Measurements from ENCODE around the gene FGD5.

The FGD5 gene

DNA sequence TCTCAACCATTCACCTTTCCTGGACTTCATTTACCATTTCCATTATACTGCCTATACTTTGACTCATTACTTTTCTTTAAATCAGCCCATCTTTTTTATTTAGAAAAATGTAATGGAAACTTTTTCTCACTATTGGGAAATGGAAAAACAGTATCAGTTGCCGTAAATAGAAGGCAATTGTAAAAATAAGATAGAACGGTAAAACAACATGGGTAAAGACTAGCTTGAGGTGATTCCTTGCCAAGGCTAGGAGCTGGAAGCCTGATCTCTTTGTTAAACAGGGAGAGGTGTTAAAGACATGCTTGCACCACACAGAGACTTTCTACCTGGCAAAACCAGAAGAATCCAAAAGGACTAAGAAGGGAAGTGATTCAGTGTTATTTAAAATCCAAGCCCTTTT is 5.9 kb downstream of the FGD5 start:
- DNase-seq (ENCODE audit: low spot score), result no peak

DNA sequence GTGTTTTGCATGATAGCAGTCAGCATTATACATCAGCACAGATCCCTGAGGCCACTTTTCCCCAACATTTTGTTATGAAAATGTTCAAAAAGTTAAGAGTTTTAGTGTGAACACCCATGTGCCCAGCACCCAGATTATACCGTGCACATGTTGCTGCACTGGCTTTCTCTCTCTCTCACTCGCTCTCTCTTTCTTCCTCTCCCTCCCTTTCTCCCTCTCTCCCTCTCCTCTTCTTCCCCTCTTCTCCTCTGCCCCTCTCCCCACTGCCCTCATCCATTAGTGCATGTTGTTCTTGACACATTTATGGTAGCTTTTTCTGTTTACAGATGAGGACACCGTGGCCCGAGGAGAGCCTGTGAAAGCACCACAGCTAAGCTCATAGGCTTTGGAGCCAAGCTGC is 7.3 kb downstream of the FGD5 start:
- no peak for DNase-seq (ENCODE audit: low spot score)

DNA sequence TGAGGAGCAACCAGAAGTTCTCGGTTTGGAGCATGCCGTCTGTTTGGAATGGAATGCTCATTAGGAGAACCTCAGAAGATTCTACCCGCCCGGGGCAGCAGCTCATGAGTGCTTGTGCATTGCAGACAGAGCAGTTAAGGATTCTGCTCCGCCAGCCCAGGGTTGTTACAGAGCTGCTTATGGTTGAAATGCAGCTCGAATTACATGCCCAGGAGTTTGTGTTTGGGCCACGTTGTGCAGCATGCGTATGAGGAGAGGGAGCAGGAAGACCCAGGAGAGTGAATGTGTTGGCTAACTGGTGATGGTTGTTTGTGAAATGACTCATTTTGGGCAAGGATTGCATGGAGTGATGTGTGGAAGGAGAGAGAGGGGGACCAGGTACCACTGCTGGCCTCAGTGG is 9.0 kb downstream of the FGD5 start:
- DNase-seq (ENCODE audit: low spot score), result no peak

DNA sequence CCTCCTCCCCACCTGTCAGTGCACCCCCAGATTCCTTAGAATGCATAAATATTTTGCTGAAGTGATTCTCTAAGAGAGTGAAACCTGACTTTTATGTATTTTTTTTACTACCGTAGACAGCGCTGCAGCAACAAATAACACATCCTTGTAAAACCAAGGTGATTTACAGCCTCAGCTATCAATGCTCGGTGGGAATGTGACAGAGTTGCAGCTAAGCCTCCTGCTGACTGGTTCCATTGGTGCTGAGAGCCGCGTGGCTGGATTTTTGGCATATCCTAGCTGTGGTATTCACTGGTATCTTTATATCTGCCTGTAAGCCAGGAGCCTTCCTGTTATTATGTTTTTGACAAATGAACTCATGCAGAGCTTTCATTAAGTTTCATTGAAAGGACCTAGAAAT is 11.0 kb downstream of the FGD5 start:
- no peak for DNase-seq (ENCODE audit: low spot score)

DNA sequence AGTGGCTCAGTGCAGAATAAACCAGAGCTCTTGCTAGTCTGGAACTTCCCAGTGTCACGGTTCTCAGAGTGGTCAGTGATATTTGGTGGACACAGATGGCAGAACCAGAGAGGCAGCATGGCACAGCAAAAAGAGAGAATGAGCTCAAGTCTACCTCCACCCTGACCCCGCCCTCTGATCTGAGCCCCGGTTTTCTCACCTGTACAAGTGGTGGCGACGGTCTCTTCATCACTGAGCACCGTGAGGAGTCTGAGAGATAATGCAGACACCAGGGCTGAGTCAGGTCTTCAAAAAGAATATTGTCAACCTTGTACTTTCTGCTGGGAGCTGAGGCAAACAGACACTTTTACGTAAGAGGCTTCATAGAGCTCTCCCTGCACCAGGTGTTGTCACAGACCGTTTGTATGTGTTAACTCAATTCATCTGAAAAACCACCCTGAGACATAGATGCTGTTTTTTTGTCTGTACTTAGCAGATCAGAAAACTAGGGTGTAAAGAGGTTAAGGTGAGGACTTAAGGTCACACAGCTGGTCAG is 13.2 kb downstream of the FGD5 start:
- DNase-seq (ENCODE audit: low spot score), result no peak

DNA sequence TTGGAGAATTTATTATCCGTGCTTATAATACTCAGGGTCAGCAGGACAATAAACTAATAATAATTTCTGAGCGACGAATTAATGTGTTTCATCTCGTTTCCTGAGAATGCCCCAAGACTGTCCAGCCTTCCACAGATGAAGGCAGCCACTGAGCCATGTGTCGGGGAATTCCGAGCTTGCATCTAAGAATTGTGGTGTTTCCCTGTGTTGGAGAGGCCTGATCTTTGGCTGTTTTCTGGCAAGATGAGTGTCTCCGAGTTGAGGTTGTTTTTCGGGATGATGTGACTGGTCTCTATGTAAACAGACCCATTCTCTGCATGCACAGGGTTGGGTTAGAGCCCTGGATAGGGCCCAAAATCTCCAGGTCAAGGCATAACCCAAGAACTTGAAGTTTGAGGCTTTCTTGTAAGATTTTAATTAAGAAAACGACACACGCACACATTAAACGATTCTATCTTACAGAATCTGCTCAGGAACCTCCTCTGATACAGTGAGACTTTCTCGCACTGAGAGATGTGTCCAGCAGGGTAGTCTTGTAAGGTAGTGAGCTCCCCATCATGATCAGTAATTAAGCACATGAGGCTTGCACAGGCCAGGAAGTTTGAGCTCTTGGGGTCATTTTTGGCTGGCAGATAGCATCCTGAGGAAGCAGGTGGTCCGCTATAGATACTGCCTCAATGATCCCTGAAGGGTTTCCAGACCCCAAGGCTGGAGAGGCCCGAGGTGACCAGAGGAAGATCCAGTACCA is 14.4 kb downstream of the FGD5 start:
- DNase-seq (ENCODE audit: low spot score), result no peak

DNA sequence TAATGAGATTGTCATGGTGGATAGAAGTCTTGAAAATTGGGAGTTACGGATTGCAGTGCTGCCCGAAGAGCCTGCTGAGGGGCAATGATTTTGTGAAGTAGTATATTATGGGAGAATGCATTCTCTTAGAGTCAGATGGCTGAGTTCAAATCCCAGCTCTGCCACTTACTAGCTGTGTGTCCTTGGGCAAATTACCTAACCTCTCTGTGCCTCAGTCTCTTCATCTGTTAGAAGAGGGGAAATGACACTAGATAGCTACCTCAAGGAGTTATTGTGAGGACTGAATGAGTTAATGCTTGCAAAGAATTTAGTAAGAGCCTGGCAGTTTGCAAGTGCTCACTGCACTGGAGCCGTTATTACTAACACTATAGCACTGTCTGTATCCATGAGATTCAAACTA is 15.4 kb downstream of the FGD5 start:
- no peak for DNase-seq (ENCODE audit: low spot score)

DNA sequence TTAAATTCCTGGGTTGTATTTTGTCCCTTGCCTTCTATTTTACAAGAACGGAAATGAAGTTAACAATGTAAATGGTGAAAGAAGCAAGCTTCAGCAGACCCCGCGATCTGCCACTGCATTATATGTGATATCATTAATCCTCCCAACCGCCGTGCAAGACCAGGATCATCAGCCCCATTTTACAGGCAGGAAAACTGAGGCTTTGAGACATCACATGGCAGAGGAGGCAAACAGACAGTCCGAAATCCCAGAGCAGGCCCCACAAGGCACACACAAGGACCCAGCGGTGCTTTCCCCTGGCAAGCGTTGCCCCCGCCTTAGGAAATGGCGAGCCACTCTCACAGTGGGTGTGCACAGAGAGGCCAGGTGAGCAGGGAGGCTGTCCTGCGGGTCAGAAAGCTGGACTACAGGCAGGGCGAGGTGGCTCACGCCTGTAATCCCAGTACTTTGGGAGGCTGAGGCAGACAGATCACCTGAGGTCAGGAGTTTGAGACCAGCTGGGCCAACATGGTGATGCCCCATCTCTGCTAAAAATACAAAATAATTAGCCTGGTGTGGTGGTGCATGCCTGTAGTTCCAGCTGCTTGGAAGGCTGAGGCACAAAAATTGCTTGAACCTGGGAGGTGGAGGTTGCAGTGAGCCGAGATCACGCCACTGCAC is 16.2 kb downstream of the FGD5 start:
- DNase-seq (ENCODE audit: low spot score), result no peak

DNA sequence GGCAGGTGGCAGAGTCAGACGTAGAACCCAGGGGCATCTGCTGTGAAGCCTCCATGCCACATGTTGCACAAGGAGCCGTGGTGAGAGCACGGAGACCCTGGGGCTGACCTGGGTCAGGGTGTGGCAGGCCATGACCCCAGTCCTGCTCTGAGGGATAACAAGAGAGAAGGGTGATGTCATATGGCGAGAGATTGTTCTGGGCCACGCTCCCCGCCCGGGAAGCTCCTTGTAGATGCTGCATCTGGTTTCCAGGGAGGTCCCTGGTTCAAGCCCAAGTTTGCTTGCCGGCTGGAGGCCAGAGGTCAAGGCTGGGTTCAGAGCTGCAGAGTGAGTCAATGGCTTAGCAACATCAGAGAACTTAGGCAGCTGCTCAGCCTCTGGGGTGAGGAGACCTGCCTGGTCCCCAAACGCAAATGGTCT is 17.3 kb downstream of the FGD5 start:
- no peak for DNase-seq (ENCODE audit: low spot score)

DNA sequence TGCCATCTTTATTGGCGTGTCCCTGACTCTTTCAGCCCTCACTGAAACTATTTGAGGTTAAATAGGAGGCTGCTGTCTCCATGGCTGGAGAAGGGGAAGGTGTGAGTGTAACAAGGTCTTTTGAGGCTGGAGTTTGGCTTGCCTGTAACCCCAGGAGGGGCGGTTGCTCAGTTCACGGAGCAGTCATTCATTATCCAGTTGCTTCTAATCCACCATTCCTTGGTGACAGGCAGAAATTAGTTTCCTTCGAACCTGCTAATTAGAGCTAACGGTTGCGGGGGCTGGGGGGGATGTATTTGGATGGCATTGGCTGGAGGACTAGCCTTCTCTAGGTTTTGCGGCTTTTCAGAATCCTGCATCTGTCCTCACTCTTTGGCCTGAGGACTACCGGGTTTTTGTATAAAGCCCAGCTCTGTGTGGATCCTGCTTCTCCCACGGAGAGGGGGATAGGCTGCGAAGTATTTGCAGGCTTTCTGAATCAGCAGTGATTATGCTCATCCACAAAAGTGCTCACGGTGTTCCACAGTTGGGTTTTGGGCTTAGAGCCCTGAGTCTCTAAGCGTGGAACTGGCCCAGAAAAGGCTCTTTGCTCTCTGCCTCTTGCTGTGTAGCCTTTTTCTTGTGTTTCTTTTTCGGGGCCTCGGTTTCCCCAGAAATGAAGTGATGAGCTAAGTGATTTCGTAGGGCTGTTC is 18.6 kb downstream of the FGD5 start:
- no peak for DNase-seq (ENCODE audit: low spot score)

DNA sequence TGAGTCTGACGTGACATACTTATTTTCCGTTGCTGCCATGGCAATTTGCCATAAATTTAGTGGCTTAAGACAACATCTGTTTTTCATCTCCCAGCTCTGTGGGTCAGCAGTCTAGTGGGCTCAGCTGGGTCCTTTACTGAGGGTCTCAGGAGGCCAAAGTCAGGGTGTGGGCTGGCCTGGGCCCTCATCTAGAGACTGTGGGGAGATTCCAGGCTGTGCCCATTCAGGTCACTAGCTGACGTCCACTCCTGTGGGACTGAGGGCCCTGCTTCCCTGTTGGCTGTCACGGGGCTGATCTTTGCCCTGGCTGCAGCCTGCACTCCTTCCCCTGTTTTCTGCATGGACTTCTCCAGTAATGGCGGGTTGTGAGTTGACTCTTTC is 19.1 kb downstream of the FGD5 start:
- DNase-seq (ENCODE audit: low spot score), result no peak

DNA sequence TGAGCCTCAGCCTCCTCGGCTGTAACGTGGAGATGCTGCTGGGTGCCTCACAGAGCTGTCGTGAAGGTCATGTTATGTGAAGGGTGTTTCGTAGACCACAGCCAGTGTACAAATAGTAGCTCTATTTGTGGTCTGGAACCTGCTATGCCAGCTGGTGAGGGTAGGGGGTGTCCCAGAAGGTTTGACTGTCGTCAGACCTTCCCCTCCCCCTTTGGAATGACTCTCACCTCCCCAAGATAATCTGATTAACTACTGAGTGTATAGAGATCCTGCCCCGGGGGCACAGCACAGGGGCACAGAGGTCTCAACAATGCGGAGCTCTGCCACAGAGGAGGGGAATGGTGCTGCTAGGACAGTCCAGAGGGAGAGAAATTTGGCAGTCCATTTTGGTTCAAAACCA is 20.5 kb downstream of the FGD5 start:
- DNase-seq (ENCODE audit: low spot score), result no peak

DNA sequence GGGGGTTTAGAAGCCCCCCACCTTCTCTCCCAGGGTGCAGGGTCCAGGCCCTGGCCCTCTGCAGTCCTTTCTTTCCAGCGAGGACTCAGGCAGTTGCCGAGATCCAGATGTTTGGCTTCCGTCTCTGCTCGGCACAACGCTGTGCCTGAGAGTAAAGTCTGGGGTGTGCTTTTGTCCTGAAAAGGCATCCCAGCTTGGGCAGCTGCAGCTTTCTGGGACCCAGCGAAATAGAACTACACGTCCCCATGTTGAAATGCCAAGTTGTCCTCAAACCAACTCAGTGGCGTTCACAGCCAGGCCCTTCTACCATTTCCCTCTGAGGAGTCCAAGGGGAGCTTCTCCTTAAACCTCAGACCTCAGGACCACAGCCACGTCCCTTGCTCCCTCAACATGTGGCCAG is 23.1 kb downstream of the FGD5 start:
- no peak for DNase-seq (ENCODE audit: low spot score)

DNA sequence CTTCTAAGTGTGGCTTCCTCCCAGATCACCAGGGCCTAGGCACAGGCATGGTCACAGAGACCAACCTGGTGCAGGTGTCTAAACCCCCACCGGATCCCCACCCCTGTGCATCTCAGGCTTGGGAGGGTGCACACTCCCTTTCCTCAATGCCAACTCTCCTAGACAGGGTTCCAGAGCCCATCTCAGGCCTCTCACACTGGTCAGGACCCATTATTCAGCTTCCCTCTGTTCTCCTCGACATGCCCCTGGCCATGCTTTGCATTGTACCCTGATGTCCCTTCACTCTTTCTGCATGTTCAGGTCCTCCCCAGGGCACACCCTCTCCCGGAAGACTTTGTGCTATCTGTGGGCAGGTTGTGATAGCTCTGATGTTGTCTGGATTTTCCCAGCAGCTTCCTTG is 23.5 kb downstream of the FGD5 start:
- DNase-seq (ENCODE audit: low spot score), result no peak

DNA sequence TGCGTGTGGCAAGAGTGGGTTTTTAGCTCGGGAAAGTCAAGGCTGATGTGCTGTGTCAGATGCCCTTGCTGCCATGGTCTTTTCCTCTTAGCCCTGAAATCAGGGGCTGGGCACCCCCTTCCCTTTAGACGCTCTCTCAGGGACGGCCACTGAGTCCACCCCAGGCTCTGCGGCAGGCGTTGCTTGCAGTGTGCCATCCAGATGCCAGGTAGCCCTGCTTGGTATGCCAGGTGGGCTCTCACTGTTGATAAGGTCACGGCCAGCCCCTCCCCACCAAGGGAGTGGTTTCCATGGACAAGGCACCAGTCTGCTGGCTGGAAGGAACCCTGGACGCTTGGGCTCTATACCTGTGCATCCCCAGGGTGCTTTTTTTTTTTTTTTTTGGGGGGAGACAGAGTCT is 24.6 kb downstream of the FGD5 start:
- DNase-seq (ENCODE audit: low spot score), result no peak

DNA sequence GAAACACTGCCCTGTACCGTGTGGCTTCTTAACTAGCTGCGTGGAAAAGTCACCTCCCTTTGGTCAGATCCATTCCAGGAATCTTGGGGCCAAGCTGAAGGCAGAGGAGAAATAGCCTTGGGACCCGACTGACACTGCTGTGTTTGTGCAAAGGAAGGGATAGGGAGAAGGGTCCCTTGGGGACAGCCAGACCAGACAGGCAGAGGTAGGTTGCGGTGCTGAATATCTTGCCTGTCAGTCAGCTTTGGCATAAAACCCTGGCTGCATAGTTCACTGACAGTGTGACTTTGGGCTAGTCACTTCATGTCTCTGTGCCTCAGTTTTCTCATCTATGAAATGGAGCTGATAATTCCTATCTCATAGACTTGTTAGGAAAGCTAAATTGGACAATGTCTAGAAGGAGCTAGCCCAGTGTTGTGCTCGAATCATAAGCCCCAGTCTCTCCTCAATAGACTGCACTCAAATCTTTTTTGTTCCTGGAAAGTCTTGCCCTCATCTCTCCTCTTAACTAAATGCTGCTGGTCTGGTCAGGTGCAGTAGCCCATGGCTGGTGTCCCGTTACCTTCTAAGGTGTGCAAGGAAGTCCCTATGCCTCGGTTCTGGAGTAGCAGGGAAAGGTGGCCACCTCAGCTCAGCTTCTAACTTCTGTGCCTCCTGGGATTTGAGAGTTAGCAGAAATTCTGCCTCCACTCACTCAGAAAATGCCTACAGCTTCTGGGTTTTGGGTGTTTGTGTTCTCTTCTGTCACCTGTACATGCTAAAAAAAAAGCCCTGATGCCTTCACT is 25.8 kb downstream of the FGD5 start:
- DNase-seq (ENCODE audit: low spot score), result no peak

DNA sequence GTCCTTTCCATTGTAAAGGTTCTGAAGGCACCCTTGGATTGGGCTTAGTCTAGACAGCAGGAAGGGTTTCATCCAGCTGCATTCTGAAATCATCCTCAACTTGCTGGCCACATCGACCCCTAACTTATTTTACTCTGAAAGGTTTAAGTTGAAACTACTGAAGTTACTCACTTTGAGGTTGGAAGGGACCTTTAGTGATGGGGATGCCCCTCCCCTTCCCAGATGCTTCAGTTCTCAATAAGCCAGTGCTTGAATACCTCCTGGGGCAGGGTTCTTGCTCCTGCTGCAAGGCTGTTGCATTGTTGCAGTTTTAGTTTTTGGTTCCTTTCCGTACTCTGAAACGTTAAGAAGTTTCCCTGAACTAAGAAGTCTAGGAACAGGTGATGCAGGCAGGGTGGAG is 26.4 kb downstream of the FGD5 start:
- DNase-seq (ENCODE audit: low spot score), result no peak

DNA sequence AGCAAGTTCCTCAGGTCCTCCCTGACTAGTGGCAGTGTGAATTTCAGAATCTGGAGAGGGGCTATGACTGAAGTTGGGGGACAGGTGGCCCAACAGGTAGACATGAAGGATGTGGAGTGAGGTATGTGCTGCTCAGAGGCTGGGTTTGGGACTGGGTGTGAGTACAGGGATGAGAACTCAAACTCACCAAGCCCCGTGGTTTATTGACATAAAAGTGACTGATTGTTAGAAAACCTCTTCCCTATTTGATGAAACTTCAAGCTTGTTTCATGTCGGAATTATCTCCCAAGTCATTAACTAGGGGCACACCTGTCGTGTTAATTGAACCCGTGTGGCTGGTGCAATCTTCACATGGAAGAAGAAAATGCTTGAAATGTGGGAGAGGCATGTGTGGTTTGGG is 27.1 kb downstream of the FGD5 start:
- no peak for DNase-seq (ENCODE audit: low spot score)

DNA sequence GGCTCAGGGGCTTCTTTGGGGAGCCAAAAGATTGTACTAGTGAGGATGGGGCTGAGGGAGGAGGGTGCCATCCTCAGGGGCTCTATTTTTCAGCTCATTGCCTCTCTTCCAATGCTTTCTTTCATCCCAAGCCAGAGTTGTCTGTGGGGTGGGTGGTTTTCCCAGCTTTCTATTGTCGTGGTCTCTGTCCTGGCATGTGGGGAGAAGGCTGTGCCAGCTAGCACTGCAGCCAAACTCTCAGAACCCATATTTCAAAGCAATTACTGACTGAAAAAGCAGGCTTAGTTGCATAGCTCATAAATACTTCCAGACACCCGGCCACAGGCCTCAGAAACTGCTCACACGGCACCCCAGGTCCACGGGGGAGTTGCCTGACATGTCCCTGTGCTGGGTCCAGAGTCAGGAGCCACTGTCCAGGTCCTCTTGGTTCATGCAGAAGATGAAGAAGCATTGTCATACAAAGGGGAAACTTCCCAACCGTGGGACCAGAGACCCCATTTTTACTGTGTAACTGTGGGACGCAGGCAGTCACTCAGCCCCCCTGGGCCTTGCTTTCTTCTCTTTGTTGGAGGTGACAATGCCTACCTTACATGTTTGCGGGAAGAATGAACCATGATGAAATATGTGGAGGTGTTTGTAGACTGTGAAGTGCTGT is 27.6 kb downstream of the FGD5 start:
- DNase-seq (ENCODE audit: low spot score), result no peak

DNA sequence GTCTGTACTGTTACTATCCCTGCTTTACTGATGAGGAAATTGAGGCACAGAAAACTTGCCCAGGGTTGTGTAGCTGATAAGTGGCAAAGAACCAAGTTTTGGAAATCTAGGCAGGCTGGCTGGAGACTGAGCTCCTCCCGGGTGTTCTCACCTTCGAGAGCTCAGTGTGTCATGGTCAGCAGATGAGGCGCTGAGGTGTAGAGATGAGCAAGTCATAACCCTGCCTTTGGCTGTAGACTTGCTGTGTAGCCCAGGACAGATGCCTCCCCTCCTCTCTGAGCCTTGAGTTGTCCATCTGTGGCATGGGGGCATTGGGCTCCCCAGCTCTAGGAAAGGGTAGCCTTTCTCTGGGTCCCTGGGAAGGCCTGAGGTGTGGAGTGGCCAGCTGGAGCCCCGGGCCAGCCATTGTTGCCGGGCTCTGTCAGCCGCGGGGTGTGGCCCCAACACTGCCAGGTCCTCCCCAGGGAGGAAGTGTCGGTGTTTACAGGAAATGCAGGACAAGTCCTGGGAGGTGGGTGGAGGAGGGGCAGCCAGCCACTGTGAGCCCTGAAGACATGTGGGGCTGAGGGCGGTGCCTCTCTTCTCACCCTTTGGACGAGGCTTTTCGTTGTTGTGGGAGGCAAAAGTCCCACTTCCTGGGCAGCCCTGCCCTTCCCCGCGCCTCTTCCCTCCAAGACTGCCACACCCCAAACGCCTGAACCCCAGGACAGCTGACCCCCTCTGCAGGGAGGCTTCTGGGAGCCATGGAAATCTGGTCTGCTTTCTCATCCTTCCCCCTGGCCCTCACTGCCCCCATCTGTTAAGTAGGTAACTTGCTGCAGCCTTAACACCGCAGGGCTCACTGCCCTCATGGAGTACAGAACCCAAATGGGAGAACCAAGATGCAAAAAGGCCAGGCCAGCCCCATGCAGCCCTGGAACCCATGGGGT is 29.1 kb downstream of the FGD5 start:
- DNase-seq (ENCODE audit: low spot score), result no peak

DNA sequence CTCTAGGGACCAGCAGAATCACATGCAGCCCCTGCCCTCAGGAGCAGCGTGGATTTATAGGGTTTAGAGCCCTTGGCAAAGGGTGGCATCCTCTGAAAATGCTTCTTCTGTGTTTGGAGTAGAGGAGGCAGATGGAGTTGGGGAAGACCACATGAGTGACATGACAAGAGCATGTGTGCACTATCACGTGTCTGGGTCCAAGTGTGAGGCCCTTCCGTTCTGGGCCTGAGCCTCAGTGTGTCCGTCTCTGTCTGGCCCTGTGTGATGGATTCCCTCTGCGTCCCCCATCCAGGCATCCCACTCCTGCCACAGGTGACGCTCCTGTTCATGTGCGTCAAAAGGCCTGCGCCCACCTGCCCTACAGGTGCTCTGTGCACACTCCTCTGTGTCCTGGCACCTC is 30.1 kb downstream of the FGD5 start:
- no peak for DNase-seq (ENCODE audit: low spot score)
